ENCODE results near the gene AFM.
"Not testable (repeated sequence)": the region's sequence is repeated elsewhere in the genome, so short reads cannot be mapped to it uniquely, and the experiment has no call there.

AFM gene

DNA sequence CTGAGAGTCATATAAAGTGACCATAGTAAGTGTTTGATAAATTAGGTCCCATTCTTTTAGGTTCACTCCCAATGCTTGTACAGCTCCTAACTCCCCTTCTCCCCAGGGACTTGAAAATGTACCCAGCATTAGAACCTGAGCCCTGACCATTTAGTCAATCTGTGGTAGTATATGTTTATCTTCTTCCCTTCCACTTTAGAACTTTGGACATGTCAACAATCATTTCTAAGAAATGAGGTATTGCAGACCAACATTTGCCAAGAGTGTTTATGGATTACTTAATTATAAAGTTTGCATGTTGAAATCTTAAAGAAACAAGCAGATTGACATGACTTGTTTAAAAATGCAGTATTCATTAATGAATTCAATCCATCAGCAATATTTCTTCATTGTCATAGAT lies 26.0 kb downstream of the AFM start:
- DNase-seq: no peak

DNA sequence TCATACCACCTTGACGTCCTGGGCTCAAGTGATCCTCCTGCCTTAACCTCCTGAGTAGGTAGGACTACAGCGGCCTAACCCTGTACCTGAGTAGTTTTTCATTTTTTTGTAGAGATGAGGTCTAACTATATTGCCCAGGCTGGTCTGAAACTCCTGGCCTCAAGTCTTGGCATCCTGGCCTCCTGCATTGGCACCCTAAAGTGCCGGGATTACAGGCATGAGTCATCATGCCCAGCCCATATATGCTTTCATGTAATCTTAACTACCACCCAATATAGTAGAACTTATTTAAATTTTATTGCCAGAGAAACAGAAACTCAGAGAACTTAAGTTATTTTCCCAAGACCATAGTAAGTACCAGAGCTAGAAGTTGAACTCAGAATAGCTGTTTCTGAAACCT lies 27.1 kb downstream of the AFM start:
- no peak for DNase-seq

- DNase-seq: no peak
These were observed 36.8 kb downstream of the AFM start for GRCh38 chr4:73518340-73518739.

DNA sequence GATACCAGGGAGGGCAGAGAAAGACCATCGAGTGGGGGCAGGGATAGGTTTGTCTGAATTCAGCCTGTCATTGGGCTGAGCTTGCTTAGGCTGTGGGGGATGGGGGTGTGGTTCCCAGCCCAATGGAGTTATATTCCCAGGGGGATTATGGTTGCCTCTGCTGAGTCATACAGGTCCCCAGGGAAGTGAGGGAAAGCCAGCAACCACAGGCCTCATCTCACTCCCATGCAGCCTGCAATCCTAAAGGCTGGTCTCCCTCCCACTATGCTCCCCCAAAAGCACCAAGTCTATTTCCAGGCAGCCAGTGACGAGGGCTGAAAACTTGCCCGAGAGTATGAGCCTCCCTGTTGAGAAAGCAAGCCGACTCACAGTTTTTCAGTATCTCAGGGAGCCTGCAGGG lies 39.3 kb downstream of the AFM start:
- peak; percentile 75 for DNase-seq

DNA sequence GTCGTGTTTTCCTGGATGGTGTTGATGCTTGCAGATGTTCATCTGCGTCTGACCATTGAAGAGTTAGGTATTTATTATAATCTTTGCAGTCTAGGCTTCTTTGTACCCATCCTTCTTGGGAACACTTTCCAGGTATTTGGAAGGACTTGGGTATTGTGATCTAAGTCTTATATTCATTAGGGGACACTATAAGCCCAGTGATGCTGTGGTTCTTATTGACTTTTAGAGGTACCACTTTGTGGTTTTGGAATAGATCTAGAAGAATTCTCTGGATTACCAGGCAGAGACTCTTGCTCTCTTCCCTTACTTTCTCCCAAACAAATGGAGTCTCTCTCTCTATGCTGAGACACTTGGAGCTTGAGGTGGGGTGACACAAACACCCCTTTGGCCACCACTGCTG lies 41.6 kb downstream of the AFM start:
- DNase-seq: no peak

- no peak for DNase-seq
These were observed 44.1 kb downstream of the AFM start for GRCh38 chr4:73525611-73526010.

GRCh38 chr4:73527196-73527595 lies 45.7 kb downstream of the AFM start:
- DNase-seq: no peak

DNA sequence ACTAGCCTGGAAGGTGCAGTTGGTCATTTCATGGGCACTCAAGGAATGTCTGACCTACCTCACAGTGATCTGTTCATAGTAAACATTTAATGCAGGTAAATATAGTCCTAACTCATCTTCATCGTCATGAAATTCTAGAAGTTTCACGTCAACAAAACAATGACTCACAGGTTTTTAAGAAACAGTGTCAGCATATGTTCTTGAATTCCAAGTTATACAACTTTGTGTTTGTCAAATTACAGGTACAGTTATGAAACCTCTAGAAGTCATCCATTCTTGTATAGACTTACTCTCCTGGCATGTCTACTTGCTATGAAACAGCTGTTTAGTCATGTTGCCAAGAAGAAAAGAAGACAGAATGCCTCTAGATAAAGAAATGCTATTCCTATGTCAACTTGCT lies 46.6 kb downstream of the AFM start:
- no peak for DNase-seq

- no peak for DNase-seq
These were observed 52.2 kb downstream of the AFM start for GRCh38 chr4:73533515-73534422.

GRCh38 chr4:73538162-73538561 lies 56.6 kb downstream of the AFM start:
- no peak for DNase-seq

GRCh38 chr4:73539386-73539785 lies 57.8 kb downstream of the AFM start:
- DNase-seq: no peak

DNA sequence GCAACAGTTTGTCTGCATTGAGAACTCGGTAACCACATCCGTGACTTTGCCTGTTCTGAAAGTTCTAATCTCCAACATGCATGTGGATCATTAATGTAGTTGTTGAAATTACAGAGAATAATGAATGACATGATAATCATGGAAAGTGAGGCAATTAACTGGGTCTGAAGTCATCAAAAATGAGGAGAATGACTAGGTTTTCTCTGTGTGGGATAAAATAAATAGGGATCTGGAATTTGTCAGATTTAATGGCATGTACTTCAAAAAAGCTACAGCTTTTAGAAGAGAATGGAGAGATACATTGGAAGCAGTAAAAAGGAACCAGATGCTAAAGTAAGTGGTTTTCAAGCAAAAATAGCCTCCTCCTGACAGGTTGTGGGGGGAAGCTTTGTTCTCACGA lies 59.3 kb downstream of the AFM start:
- no peak for DNase-seq

DNA sequence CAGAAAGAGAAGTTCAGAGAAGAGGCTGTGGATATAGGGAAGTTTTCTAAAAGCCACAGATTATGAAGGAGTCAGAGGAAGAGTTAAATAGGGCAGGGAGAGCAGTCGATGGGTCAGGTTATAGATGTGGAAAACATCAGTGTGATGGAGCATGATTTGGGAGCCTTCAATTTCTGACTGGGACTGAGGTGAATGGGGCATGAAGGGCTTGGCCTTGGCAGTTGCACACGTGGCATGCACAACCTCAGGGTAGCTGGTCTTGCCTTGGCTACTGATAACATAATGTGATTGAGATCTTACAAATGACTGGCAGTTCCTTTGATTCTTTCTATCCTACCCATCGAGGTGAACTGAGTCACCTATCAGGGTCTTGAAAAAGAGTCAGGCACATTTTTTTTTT lies 59.7 kb downstream of the AFM start:
- no peak for DNase-seq

GRCh38 chr4:73544620-73545019 lies 63.1 kb downstream of the AFM start:
- no peak for DNase-seq

DNA sequence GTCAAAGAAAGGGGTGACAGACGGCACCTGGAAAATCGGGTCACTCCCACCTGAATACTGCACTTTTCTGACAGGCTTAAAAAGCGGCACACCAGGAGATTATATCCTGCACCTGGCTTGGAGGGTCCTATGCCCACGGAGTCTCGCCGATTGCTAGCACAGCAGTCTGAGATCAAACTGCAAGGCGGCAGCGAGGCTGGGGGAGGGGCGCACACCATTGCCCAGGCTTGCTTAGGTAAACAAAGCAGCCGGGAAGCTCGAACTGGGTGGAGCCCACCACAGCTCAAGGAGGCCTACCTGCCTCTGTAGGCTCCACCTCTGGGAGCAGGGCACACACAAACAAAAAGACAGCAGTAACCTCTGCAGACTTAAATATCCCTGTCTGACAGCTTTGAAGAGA lies 69.3 kb downstream of the AFM start:
- not testable (repeated sequence) for DNase-seq
